ENCODE results near the gene MPHOSPH9. TPM values are rescaled to one million over a fixed set of nuclear protein-coding genes. Genes with fewer than 3 reads are reported as not detected.

The MPHOSPH9 gene
- polyA plus RNA-seq, 1 donor (not counting 4 experiments of a cell fraction or from before 2014, with no cell fraction given): 10.7 TPM

GRCh38 chr12:123187637-123188036 is 45.3 kb downstream of the MPHOSPH9 start:
- Histone ChIP-seq H3K4me1 (ENCODE audit: control insufficient read depth, extremely low read depth, insufficient read depth, low read length) (peaks cover 5% of the 10 kb centered on the region), H2AFZ (ENCODE audit: control insufficient read depth, low read length) (no peak overlapping the region), H3K36me3 (ENCODE audit: control insufficient read depth in 2 of 2, extremely low read depth in 1 of 2, insufficient read depth in 2 of 2, low read length in 2 of 2) (peaks cover 0 to 2% of the 10 kb centered on the region in 2 experiments), H3K9ac (ENCODE audit: control insufficient read depth, extremely low read depth, insufficient read depth, low read length) (no peak overlapping the region), H3K79me2 (ENCODE audit: control insufficient read depth, insufficient read depth, low read length) (no peaks in the 10 kb centered on the region), H3K27me3 (ENCODE audit: control insufficient read depth, extremely low read depth, insufficient read depth, low read length) (no peaks in the 10 kb centered on the region), H3K9me3 (ENCODE audit: control insufficient read depth, low read depth, low read length) (no peaks in the 10 kb centered on the region), H4K20me1 (ENCODE audit: control insufficient read depth, extremely low read depth, insufficient read depth, low read length) (no peaks in the 10 kb centered on the region), H3K4me3 (ENCODE audit: control insufficient read depth in 2 of 3, extremely low read depth in 1 of 3, insufficient read depth in 2 of 3, low read depth in 1 of 3, low read length in 3 of 3) (no peak overlapping the region), H3K4me2 (ENCODE audit: control insufficient read depth, extremely low read depth, insufficient read depth, low read depth, low read length) (no peak overlapping the region), H3K27ac (ENCODE audit: control insufficient read depth, insufficient read depth, low read length) (no peak overlapping the region), H3K9me1 (ENCODE audit: control insufficient read depth, extremely low read depth, insufficient read depth, low read length) (no peaks in the 10 kb centered on the region)
- TF ChIP-seq EZH2 (IDR thresholded peaks at IDR 0.05; ENCODE audit: low read length): no peak
- TF ChIP-seq, protein P1, sequence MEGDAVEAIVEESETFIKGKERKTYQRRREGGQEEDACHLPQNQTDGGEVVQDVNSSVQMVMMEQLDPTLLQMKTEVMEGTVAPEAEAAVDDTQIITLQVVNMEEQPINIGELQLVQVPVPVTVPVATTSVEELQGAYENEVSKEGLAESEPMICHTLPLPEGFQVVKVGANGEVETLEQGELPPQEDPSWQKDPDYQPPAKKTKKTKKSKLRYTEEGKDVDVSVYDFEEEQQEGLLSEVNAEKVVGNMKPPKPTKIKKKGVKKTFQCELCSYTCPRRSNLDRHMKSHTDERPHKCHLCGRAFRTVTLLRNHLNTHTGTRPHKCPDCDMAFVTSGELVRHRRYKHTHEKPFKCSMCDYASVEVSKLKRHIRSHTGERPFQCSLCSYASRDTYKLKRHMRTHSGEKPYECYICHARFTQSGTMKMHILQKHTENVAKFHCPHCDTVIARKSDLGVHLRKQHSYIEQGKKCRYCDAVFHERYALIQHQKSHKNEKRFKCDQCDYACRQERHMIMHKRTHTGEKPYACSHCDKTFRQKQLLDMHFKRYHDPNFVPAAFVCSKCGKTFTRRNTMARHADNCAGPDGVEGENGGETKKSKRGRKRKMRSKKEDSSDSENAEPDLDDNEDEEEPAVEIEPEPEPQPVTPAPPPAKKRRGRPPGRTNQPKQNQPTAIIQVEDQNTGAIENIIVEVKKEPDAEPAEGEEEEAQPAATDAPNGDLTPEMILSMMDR (optimal IDR thresholded peaks at IDR 0.05 in 1 of 3, IDR thresholded peaks at IDR 0.05 in 1 of 3, conservative IDR thresholded peaks at IDR 0.05 in 1 of 3; ENCODE audit: extremely low read depth in 1 of 3, insufficient read depth in 2 of 3, low read length in 3 of 3): no peak
- DNase-seq (ENCODE audit: low read depth, low spot score) (no peak), FAIRE-seq (no peak)
- dilution Hi-C loops (cut with MboI; ENCODE audit: extremely low pct_ligation_motif_present, low sequenced_read_pairs): no loop called here

GRCh38 chr12:123180171-123180570 is 52.8 kb downstream of the MPHOSPH9 start:
- TF ChIP-seq EZH2 (IDR thresholded peaks at IDR 0.05; ENCODE audit: low read length): no peak
- TF ChIP-seq, protein P1 (optimal IDR thresholded peaks at IDR 0.05 in 1 of 3, IDR thresholded peaks at IDR 0.05 in 1 of 3, conservative IDR thresholded peaks at IDR 0.05 in 1 of 3; ENCODE audit: extremely low read depth in 1 of 3, insufficient read depth in 2 of 3, low read length in 3 of 3): no peak
- Histone ChIP-seq H3K4me2 (ENCODE audit: control insufficient read depth, extremely low read depth, insufficient read depth, low read depth, low read length) (no peak overlapping the region), H3K9me3 (ENCODE audit: control insufficient read depth, low read depth, low read length) (no peaks in the 10 kb centered on the region), H3K27me3 (ENCODE audit: control insufficient read depth, extremely low read depth, insufficient read depth, low read length) (no peaks in the 10 kb centered on the region), H3K4me1 (ENCODE audit: control insufficient read depth, extremely low read depth, insufficient read depth, low read length) (no peaks in the 10 kb centered on the region), H2AFZ (ENCODE audit: control insufficient read depth, low read length) (no peak overlapping the region), H4K20me1 (ENCODE audit: control insufficient read depth, extremely low read depth, insufficient read depth, low read length) (no peaks in the 10 kb centered on the region), H3K36me3 (ENCODE audit: control insufficient read depth in 2 of 2, extremely low read depth in 1 of 2, insufficient read depth in 2 of 2, low read length in 2 of 2) (peaks cover 0 to 10% of the 10 kb centered on the region in 2 experiments), H3K9ac (ENCODE audit: control insufficient read depth, extremely low read depth, insufficient read depth, low read length) (no peak overlapping the region), H3K79me2 (ENCODE audit: control insufficient read depth, insufficient read depth, low read length) (no peaks in the 10 kb centered on the region), H3K9me1 (ENCODE audit: control insufficient read depth, extremely low read depth, insufficient read depth, low read length) (no peaks in the 10 kb centered on the region), H3K4me3 (ENCODE audit: control insufficient read depth in 2 of 3, extremely low read depth in 1 of 3, insufficient read depth in 2 of 3, low read depth in 1 of 3, low read length in 3 of 3) (no peak overlapping the region), H3K27ac (ENCODE audit: control insufficient read depth, insufficient read depth, low read length) (no peak overlapping the region)
- DNase-seq (ENCODE audit: low read depth, low spot score): no peak
- dilution Hi-C loops (cut with MboI; ENCODE audit: extremely low pct_ligation_motif_present, low sequenced_read_pairs): no loop called here
- FAIRE-seq: no peak
